ENCODE results near the gene TSPAN5. TPM values are rescaled to one million over a fixed set of nuclear protein-coding genes. Genes with fewer than 3 reads are reported as not detected.

Gene TSPAN5
- total RNA-seq, 1 experiment from 2014 or later: 41.8 TPM

GRCh38 chr4:98468709-98469108, 189.7 kb downstream of the TSPAN5 start:
- no peak overlapping the region for H3K4me3 ChIP-seq (ENCODE audit: low read length)
- H3K27ac ChIP-seq (ENCODE audit: low read length): no peak overlapping the region
- TSS peak; percentile 7 for BruUV-seq (replicated peaks)
- no peaks in the 10 kb centered on the region for H3K9me2 ChIP-seq (replicated peaks; ENCODE audit: low read length)
- TF ChIP-seq EZH2phosphoT487 (IDR thresholded peaks at IDR 0.05; ENCODE audit: borderline replicate concordance, low read length): no peak
- TF ChIP-seq CTCF (conservative IDR thresholded peaks at IDR 0.05; ENCODE audit: low read depth, low read length): no peak
- no peak for TF ChIP-seq EZH2 (IDR thresholded peaks at IDR 0.05; ENCODE audit: low read length, unreplicated experiment)
- DNase-seq: no peak
- no peaks in the 10 kb centered on the region for H4K20me1 ChIP-seq (ENCODE audit: low read length)
- H3K4me1 ChIP-seq (ENCODE audit: insufficient read depth, low read length): peaks cover 14% of the 10 kb centered on the region
- no peaks in the 10 kb centered on the region for H3K27me3 ChIP-seq (ENCODE audit: low read length)
- H2AFZ ChIP-seq (ENCODE audit: low read length): no peak overlapping the region
- no peak for ATAC-seq
- H3K4me2 ChIP-seq (ENCODE audit: low read length): no peak overlapping the region
- H3K79me2 ChIP-seq (ENCODE audit: low read length): no peaks in the 10 kb centered on the region
- CTCF ChIA-PET: no interaction called here
- intact Hi-C loops (cut with micrococcal nuclease): loop anchor here (2.0 to 10.0 kb wide), 5 partner anchors 158 to 386 kb away; partner anchors contain the start of genes RAP1GDS1 and TSPAN5
- no peaks in the 10 kb centered on the region for H3K9me3 ChIP-seq (ENCODE audit: low read length)
- peaks cover 20% of the 10 kb centered on the region for H3K36me3 ChIP-seq (ENCODE audit: low read depth, low read length)
- no peaks in the 10 kb centered on the region for H3F3A ChIP-seq (ENCODE audit: low read length, unreplicated experiment)
- no peak overlapping the region for H3K9ac ChIP-seq (ENCODE audit: low read length)
- POLR2A ChIA-PET (ENCODE audit: unreplicated experiment): no interaction called here

- no peaks in the 10 kb centered on the region for H4K20me1 ChIP-seq (ENCODE audit: low read length)
- H3K36me3 ChIP-seq (ENCODE audit: low read depth, low read length): peaks cover 17% of the 10 kb centered on the region
- no peaks in the 10 kb centered on the region for H3K79me2 ChIP-seq (ENCODE audit: low read length)
- TF ChIP-seq EZH2phosphoT487 (IDR thresholded peaks at IDR 0.05; ENCODE audit: borderline replicate concordance, low read length) (no peak), EZH2 (IDR thresholded peaks at IDR 0.05; ENCODE audit: low read length, unreplicated experiment) (no peak), CTCF (conservative IDR thresholded peaks at IDR 0.05; ENCODE audit: low read depth, low read length) (peak; percentile 82)
- no peaks in the 10 kb centered on the region for H3K9me3 ChIP-seq (ENCODE audit: low read length)
- intact Hi-C loops (cut with micrococcal nuclease): loop anchor here (2.0 to 10.0 kb wide), 5 partner anchors 159 to 387 kb away; partner anchors contain the start of genes RAP1GDS1 and TSPAN5
- H3K9ac ChIP-seq (ENCODE audit: low read length): peak overlapping the region; percentile 73
- H3K4me3 ChIP-seq (ENCODE audit: low read length): peak overlapping the region; percentile 64
- H3K4me1 ChIP-seq (ENCODE audit: insufficient read depth, low read length): peaks cover 14% of the 10 kb centered on the region
- H3K27me3 ChIP-seq (ENCODE audit: low read length): no peaks in the 10 kb centered on the region
- peak; percentile 90 for DNase-seq
- POLR2A ChIA-PET (ENCODE audit: unreplicated experiment): no interaction called here
- peak overlapping the region; percentile 73 for H3K27ac ChIP-seq (ENCODE audit: low read length)
- no TSS peak for BruUV-seq (replicated peaks)
- H3K9me2 ChIP-seq (replicated peaks; ENCODE audit: low read length): no peaks in the 10 kb centered on the region
- CTCF ChIA-PET: interaction anchor here (0.6 to 1.3 kb wide), 3 partner anchors 97 to 355 kb away, joined by 6 to 13 read pairs (median 6); partner anchors contain the start of gene TSPAN5
- no peaks in the 10 kb centered on the region for H3F3A ChIP-seq (ENCODE audit: low read length, unreplicated experiment)
- peak overlapping the region; percentile 85 for H2AFZ ChIP-seq (ENCODE audit: low read length)
- ATAC-seq: peak; percentile 86
- peak overlapping the region; percentile 85 for H3K4me2 ChIP-seq (ENCODE audit: low read length)
Observed at GRCh38 chr4:98467627-98468072, 190.8 kb downstream of the TSPAN5 start.
